H7 (cell line): Measurements from ENCODE around the gene PRXL2B. TPM values are rescaled to one million over a fixed set of nuclear protein-coding genes. Genes with fewer than 3 reads are reported as not detected.

ENCODE experiments used
- DNase-seq: peaks from one replicate; pipeline ENCODE4 v3.0.0; 2012
- H3K27me3 ChIP-seq: 2 replicates; pipeline ENCODE4 v1.6.0; 2011; ENCODE audit warnings: mild to moderate bottlenecking, low read length; ENCODE audit not compliant: control insufficient read depth, insufficient read depth
- H3K36me3 ChIP-seq: replicated peaks from 2 replicates; pipeline ENCODE4 v1.5.1; 2011; ENCODE audit warnings: low read length; ENCODE audit not compliant: control insufficient read depth, insufficient read depth
- H3K4me3 ChIP-seq: 2 replicates; pipeline ENCODE4 v1.5.1; 2011; ENCODE audit warnings: low read depth, mild to moderate bottlenecking, control low read depth, low read length, moderate library complexity; ENCODE audit not compliant: insufficient read depth
- total RNA-seq: library from RNA; depleted of rRNA; stranded (reverse); fragments of >200 nt; shearing (Covaris generic); gene quantifications from 2 replicates; pipeline ENCODE4 v1.2.3, GENCODE V29; 2014

Gene PRXL2B
- total RNA-seq, 1 experiment from 2014 or later, result 83.5 TPM

DNA sequence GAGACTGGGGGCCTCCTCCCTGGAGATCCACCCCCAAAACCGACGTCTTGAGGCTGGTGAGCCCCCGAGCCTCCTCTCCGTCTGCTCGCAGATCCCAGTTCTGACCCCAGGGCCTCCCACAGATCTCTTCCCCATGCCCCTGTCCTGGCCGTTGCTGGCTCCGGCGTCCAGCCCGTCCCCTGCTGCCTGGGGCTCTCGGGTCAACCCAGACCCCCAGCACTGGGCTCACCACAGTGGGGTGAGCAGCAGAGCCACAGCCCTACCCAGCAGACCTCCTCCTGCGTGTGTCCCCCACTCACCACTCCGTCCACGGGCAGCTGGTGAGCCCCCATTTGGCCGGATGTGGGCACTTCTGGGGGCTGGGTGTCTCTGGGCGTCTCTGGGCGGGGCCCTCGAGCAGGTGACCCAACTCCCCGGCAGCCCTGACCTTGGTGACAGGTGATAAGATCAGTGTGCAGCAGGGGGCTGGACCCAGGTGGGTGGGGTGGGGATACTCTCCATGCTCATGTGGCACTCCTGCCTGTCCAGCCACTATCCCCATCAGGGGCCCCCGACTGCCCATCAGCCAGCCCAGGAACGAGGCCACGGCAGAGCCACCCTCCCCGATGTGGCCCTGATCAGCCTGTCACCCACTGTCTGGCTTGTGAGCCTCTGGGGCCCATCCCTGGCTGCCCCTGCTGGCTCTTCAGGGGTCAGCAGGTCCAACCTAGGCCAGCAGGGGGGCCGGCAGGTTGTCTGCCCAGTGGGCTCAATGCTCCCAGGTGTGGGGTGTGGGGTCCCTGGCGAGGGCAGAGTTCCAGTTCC, 29.7 kb upstream of the PRXL2B start:
- Histone ChIP-seq H3K27me3 (no peaks in the 10 kb centered on the region), H3K36me3 (no peaks in the 10 kb centered on the region), H3K4me3 (no peak overlapping the region)
- DNase-seq, result no peak

DNA sequence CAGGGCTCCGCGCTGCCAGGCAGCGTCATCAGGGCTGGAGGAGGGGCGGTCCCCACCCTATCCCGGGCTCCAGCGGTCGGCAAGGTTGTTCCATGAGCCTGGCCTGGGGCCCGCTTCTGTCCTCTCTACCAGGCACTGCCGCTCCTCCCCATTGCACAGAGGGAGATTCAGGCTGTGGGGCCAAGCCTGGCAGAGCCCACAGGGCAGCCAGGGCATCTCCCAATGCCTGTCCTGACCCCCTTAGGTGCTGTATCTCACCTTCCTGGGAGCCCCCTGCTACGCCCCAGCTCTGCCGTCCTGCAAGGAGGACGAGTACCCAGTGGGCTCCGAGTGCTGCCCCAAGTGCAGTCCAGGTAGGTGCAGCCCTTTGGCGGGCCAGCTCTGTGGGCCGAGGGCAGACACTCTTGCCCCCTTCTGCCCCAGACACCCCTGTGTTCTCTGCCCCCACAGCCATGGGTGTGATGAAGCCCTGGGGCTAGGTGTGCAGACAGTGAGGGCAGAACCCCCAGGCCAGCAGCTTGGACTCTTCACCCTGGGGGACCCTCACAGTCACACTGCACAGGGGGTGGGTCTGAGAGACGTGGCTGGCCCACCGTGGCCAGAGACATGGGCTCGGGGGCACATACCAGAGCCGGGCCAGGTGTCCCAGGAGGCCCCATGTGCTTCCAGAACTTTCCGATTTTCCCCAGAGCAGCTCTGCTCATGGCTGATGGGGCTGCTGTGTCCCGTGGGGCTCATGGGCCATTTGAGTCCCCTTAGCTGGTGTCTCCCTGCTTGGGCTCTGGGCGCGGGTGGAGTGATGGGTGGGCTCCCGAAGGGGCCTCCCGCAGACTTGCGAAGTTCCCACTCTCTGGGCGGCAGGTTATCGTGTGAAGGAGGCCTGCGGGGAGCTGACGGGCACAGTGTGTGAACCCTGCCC, 28.8 kb upstream of the PRXL2B start:
- no peaks in the 10 kb centered on the region for H3K27me3 ChIP-seq
- DNase-seq, result peak; percentile 60
- no peak overlapping the region for H3K4me3 ChIP-seq
- no peaks in the 10 kb centered on the region for H3K36me3 ChIP-seq

DNA sequence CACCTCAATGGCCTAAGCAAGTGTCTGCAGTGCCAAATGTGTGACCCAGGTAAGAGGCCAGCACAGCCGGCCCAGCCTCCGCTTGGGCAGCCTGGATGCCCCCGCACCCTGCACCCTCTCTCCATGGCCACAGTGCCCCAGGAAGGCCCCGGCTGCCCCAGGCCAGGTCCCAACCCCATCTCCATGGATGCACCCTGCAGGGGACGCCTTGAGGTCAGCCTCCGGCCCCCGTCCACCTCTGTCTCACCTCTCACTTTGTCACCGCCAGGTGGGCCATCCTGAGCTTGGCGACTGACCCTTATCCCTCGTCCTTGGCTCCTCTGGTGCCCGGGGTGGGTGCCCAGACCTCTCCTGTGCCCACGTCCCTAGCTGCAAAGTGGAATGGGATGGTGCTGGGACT, 28.2 kb upstream of the PRXL2B start:
- H3K27me3 ChIP-seq, result no peaks in the 10 kb centered on the region
- DNase-seq, result peak; percentile 46
- H3K36me3 ChIP-seq, result no peaks in the 10 kb centered on the region
- H3K4me3 ChIP-seq, result no peak overlapping the region

DNA sequence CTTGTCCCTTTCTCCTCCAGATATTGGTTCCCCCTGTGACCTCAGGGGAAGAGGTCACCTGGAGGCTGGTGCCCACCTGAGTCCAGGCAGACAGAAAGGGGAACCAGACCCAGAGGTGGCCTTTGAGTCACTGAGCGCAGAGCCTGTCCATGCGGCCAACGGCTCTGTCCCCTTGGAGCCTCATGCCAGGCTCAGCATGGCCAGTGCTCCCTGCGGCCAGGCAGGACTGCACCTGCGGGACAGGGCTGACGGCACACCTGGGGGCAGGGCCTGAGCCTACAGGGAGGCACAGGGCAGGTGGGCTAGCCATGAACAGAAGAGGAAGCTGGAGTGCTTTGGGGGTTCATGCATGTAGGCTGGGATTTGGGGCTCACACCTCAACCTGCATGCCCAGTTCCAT, 27.7 kb upstream of the PRXL2B start:
- DNase-seq, result peak; percentile 30
- H3K27me3 ChIP-seq, result no peaks in the 10 kb centered on the region
- no peak overlapping the region for H3K4me3 ChIP-seq
- no peaks in the 10 kb centered on the region for H3K36me3 ChIP-seq

DNA sequence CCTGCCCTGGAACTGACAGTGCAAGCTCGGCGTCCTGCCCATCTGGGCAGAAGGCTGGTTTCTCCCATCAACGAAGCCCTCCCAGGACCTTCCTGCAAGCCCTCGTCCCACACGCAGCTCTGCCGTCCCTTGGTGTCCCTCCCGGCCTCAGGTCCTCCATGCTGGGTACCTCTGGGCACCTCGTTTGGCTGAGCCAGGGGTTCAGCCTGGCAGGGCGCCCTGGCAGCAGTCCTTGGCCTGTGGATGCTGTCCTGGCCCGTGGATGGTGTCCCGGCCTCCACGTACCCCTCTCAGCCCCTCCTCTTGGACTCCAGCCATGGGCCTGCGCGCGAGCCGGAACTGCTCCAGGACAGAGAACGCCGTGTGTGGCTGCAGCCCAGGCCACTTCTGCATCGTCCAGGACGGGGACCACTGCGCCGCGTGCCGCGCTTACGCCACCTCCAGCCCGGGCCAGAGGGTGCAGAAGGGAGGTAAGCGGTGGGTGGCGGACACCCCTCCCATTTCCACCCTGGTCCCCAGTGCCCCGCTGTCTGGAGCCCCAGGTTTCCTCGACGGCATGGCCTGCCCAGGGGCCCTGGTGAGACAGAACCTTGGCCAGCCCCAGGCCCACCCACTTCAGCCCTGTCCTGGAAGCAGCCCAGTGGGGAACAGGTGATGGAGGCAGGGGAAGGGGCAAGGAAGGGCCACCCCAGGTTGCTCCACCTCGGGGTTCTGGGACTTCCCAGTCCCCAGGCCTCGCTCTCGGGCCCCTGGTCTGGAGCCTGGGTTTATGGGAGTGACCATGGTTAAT, 26.9 kb upstream of the PRXL2B start:
- no peaks in the 10 kb centered on the region for H3K36me3 ChIP-seq
- no peak overlapping the region for H3K4me3 ChIP-seq
- DNase-seq, result peak; percentile 50
- H3K27me3 ChIP-seq, result no peaks in the 10 kb centered on the region

DNA sequence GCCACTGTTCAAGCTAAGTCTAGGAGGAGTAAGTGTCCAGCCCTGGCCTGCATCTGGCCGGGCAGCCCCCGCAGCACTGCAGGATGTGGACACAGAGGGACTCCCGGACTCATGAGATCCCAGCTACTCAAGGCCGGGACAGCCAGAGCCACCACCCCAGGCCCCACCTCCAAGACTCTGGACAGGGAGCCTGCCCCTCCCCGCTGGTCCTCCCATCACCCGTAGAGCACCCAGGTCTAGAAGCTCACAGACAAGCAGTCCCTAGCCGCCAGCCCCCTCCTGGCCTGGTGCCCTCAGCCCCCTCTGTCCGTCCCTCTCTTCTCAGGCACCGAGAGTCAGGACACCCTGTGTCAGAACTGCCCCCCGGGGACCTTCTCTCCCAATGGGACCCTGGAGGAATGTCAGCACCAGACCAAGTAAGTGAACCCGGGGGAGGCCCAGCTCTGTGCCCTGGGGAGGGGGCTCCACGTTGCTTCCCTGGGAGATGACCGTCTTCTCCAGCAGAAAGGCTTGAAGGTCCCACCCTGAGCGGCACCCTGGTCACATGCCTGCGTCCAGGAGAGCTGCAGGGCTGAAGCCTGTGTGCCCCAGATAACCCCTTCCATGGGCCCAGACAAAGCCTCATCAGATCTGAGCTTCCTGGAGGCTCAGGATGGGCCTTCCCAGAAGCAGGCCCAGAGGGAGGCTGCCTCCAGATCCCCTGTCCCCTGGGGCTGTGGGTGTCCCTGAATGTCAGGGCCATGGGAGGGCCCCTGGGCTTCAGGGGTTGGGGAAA, 26.1 kb upstream of the PRXL2B start:
- no peak overlapping the region for H3K4me3 ChIP-seq
- peak; percentile 46 for DNase-seq
- no peaks in the 10 kb centered on the region for H3K27me3 ChIP-seq
- H3K36me3 ChIP-seq, result no peaks in the 10 kb centered on the region

DNA sequence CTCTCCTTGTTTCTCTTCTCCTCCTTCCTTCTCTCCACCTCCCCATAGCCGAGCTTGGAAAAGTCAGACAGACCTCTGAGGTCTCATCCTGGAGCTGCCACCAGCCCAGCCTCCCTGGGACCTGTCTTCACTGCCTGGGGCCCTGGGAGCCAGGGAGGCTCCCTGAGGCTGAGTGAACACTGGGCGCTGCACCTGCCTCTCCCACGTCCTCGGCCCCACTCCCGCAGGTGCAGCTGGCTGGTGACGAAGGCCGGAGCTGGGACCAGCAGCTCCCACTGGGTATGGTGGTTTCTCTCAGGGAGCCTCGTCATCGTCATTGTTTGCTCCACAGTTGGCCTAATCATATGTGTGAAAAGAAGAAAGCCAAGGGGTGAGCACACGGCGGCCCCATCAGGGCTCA, 25.1 kb upstream of the PRXL2B start:
- no peak overlapping the region for H3K4me3 ChIP-seq
- H3K27me3 ChIP-seq, result no peaks in the 10 kb centered on the region
- DNase-seq, result peak; percentile 50
- no peaks in the 10 kb centered on the region for H3K36me3 ChIP-seq

DNA sequence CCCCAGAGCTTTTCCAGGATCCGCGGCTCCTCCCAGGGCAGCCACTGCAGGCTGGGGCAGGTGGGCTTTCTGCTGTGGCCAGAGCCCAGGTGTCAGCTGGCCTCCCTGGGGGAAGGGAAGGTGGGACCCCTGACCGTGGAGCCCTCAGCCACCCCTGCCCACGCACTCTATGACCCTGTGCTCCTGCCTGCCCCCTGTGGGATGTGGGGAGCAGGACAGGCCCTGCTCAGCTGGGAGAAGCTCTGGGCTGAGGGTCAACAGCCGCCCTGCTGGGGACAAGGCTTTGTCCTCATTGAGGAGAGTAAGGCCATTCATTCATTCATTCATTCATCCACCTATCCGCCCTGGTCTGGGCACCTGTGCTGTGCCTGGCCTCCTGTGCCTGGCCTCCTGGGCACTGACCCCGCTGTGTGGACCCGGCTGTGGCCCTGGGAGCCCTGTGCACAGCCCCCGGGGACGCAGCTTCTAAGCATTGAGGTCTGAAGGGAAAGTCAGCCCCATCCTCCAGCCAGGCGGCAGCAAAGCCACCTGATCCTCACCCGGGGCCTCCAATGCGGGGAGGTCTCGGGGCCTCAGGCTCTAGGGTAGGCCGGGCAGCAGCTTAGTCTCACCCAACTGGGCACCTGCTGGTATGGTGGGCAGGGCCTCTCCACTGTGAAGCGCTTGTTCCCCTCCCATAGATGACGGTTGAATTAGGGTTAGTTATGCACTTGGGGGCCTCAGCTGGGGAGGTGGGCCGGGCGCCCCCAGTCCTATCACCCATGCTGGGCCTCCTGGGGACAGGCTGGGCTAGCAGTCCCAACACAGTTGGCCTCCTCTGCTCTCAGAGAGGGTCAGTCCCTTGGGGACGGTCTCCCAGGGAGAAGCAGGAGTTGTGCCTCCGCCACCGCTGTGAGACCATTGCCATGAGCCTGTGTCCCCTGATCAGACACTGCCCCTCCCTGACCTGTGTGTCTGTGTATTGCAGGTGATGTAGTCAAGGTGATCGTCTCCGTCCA, 24.4 kb upstream of the PRXL2B start:
- Histone ChIP-seq H3K27me3 (no peaks in the 10 kb centered on the region), H3K36me3 (no peaks in the 10 kb centered on the region), H3K4me3 (no peak overlapping the region)
- peak; percentile 87 for DNase-seq

DNA sequence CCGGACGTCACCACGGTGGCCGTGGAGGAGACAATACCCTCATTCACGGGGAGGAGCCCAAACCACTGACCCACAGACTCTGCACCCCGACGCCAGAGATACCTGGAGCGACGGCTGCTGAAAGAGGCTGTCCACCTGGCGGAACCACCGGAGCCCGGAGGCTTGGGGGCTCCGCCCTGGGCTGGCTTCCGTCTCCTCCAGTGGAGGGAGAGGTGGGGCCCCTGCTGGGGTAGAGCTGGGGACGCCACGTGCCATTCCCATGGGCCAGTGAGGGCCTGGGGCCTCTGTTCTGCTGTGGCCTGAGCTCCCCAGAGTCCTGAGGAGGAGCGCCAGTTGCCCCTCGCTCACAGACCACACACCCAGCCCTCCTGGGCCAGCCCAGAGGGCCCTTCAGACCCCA, 23.4 kb upstream of the PRXL2B start:
- Histone ChIP-seq H3K4me3 (no peak overlapping the region), H3K36me3 (no peaks in the 10 kb centered on the region), H3K27me3 (no peaks in the 10 kb centered on the region)
- peak; percentile 57 for DNase-seq

DNA sequence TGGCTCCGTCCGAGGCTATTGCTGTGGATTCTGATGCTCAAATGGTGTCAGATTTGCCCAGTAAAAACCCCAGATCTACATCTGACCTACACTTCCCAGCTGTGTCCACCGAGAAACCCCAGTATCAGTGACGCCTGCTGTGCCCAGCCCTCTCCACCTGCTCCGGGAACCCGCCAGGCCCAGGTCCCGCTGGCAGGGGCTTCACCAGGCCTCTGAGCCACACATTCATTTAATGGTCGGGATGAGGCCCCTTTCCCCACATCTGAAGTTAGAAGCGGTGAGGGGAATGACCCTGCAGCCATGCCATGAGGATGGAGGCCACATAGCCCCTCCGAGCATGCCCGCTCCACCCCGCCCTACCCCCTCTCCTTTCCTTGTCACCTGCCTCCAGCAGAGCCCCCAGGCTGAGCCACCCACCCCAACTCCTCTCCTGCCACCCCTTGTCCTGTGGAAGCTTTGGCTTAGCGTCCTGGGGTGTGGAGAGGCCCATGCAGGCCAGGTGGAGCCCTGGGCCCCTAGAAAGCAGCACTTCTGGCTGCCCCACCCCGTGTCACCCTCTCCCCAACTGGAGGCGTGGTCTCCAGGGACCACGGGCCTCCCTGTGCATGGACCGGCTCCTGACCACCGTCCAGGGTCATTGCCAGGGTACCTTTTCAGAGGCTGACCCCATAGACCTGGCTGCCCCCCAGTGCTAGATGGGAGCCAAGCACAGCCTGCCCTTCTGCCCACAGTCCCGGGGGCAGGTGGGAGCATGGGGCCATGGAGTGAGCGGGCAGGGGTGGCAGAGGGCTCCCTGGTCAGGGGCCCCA, 22.4 kb upstream of the PRXL2B start:
- Histone ChIP-seq H3K27me3 (no peaks in the 10 kb centered on the region), H3K4me3 (no peak overlapping the region), H3K36me3 (no peaks in the 10 kb centered on the region)
- peak; percentile 44 for DNase-seq

DNA sequence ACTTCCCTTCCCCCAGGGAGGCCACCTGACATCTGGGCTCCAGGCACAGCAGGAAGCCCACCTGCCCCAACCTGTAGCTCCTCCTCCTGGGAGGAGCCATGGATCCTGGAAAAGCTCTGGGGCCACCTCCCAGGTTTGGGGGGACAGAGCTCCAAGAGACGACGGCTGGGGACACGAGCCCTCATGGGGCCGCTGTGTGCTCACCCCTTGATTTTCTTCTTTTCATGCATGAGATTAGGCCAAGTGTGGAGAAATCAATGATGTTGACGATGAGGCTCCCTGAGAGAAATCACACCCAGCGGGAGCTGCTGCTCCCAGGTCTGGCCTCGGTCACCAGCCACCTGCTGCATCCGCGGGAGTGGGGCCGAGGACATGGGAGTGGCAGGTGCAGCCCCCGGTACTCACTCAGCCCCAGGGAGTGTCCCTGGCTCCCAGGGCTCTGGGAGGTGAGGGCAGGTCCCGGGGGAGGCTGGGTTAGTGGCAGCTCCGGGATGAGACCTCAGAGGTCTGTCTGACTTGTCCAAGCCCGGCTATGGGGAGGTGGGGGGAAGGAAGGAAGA, 21.7 kb upstream of the PRXL2B start:
- H3K27me3 ChIP-seq, result no peaks in the 10 kb centered on the region
- no peak overlapping the region for H3K4me3 ChIP-seq
- H3K36me3 ChIP-seq, result no peaks in the 10 kb centered on the region
- peak; percentile 70 for DNase-seq
